GM12878 (cell line): ENCODE measurements around the gene ADAT3. TPM values are rescaled to one million over a fixed set of nuclear protein-coding genes. Genes with fewer than 3 reads are reported as not detected.

ENCODE experiments used
- ATAC-seq: fragments of 200-7000 bp; cut with Tn5 transposase; 3 replicates; pipeline ENCODE4 v1.9.1; 2020; ENCODE audit warnings: mild to moderate bottlenecking, moderate library complexity
- BruUV-seq: library from RNA; stranded (reverse); fragments of 400-500 nt; replicated peaks from 2 replicates; lab custom pipeline; 2021; lab: Mats Ljungman, UMichigan
- CTCF ChIA-PET: fragments of 300-600 bp; sonication (Branson Sonifier 250); formaldehyde crosslinking; extraction: SDS; loops from one replicate; lab custom pipeline; 2021; ENCODE audit warnings: inconsistent platforms; lab: Yijun Ruan, JAX
- POLR2A ChIA-PET: fragments of 350-600 bp; formaldehyde crosslinking; extraction: SDS; loops from one replicate; lab custom pipeline; 2021; ENCODE audit warnings: inconsistent platforms; lab: Charles Lee
- RAD21 ChIA-PET: fragments of 300-600 bp; sonication (Branson Sonifier 250); formaldehyde crosslinking; loops from one replicate; lab custom pipeline; 2023; ENCODE audit warnings: antibody characterized with exemption; ENCODE audit not compliant: unreplicated experiment; lab: Charles Lee
- SMC1A ChIA-PET: fragments of 300-600 bp; sonication (Branson Sonifier 250); formaldehyde crosslinking; loops from one replicate; lab custom pipeline; 2023; ENCODE audit not compliant: unreplicated experiment, uncharacterized antibody; lab: Charles Lee
- DNase-seq: peaks from one replicate; pipeline ENCODE4 v3.0.0-alpha.2; 2011; ENCODE audit warnings: low read depth, low spot score
- FAIRE-seq: peaks from 3 replicates; lab custom pipeline; 2011; peaks lifted over from hg19 to GRCh38; lab: Jason Lieb, UNC
- H2AFZ ChIP-seq: 2 replicates; pipeline ENCODE4 v1.6.0; 2011; ENCODE audit warnings: low read depth, low read length, control low read depth; ENCODE audit not compliant: control insufficient read depth
- H3K27ac ChIP-seq: 2 replicates; pipeline ENCODE4 v1.5.1; 2011; ENCODE audit warnings: control low read depth; ENCODE audit not compliant: control insufficient read depth, insufficient read depth
- H3K27me3 ChIP-seq, 2 experiments: replicated peaks in 1 of 2; 2 replicates each; pipeline versions ENCODE4 v1.6.0 to v1.6.1; 2011; ENCODE audit warnings: low read length in 1 of 2; ENCODE audit not compliant: control insufficient read depth in 2 of 2, insufficient read depth in 2 of 2
- H3K36me3 ChIP-seq, 2 experiments: 2 replicates each; pipeline ENCODE4 v1.5.1; 2011; ENCODE audit warnings: low read length in 1 of 2; ENCODE audit not compliant: control insufficient read depth in 2 of 2, insufficient read depth in 2 of 2
- H3K4me1 ChIP-seq: 2 replicates; pipeline ENCODE4 v1.6.1; 2011; ENCODE audit warnings: mild to moderate bottlenecking, low read length, moderate library complexity, mixed read lengths; ENCODE audit not compliant: control insufficient read depth, insufficient read depth
- H3K4me2 ChIP-seq: 2 replicates; pipeline ENCODE4 v1.6.0; 2011; ENCODE audit warnings: control low read depth; ENCODE audit not compliant: control insufficient read depth, insufficient read depth
- H3K4me3 ChIP-seq: fragments of 200-600 bp; sonication (generic); 2 replicates; pipeline ENCODE4 v1.5.1; 2016
- H3K79me2 ChIP-seq: 2 replicates; pipeline ENCODE4 v1.6.0; 2011; ENCODE audit warnings: low read length; ENCODE audit not compliant: control insufficient read depth, insufficient read depth
- H3K9ac ChIP-seq: 2 replicates; pipeline ENCODE4 v1.8.0; 2011; ENCODE audit warnings: low read length, control low read depth, mixed read lengths; ENCODE audit not compliant: control insufficient read depth, insufficient read depth
- H3K9me3 ChIP-seq: replicated peaks from 3 replicates; pipeline ENCODE4 v1.5.1; 2011; ENCODE audit warnings: mild to moderate bottlenecking, low read length; ENCODE audit not compliant: control insufficient read depth, insufficient read depth
- H4K20me1 ChIP-seq: 2 replicates; pipeline ENCODE4 v1.6.0; 2011; ENCODE audit not compliant: control insufficient read depth, insufficient read depth
- EP300 ChIP-seq, 2 experiments: fragments of 150-350 bp in 1 of 2; IDR thresholded peaks; 2 replicates each; pipeline ENCODE4 v1.6.1; 2011 to 2012; ENCODE audit warnings: low read depth in 2 of 2, low read length in 2 of 2, borderline replicate concordance in 1 of 2, improper control_type of control experiment in 1 of 2, inconsistent platforms in 1 of 2; ENCODE audit not compliant: control insufficient read depth in 1 of 2
- ESRRA ChIP-seq: IDR thresholded peaks from 2 replicates; pipeline ENCODE4 v1.6.1; 2012; ENCODE audit warnings: mild to moderate bottlenecking, low read length, improper control_type of control experiment
- PBX3 ChIP-seq: IDR thresholded peaks from 2 replicates; pipeline ENCODE4 v1.6.1; 2011; ENCODE audit warnings: mild to moderate bottlenecking, low read depth, low read length, moderate library complexity; ENCODE audit not compliant: insufficient replicate concordance
- PML ChIP-seq: IDR thresholded peaks from 2 replicates; pipeline ENCODE4 v1.6.1; 2012; ENCODE audit warnings: low read length, inconsistent platforms
- POLR2A ChIP-seq: IDR thresholded peaks from 2 replicates; pipeline ENCODE4 v1.6.1; 2011; ENCODE audit warnings: low read depth, mild to moderate bottlenecking, low read length
- POLR2AphosphoS2 ChIP-seq: IDR thresholded peaks from 2 replicates; pipeline ENCODE4 v1.6.1; 2011; ENCODE audit warnings: low read depth, mild to moderate bottlenecking, low read length, improper control_type of control experiment, moderate library complexity
- POU2F2 ChIP-seq: IDR thresholded peaks from 3 replicates; pipeline ENCODE4 v1.6.1; 2011; ENCODE audit warnings: low read depth, mild to moderate bottlenecking, low read length, borderline replicate concordance
- SKIL ChIP-seq: fragments of 450-650 bp; IDR thresholded peaks from 2 replicates; pipeline ENCODE4 v1.6.1; 2017; ENCODE audit warnings: mild to moderate bottlenecking, low read depth, inconsistent platforms; ENCODE audit not compliant: poor library complexity, severe bottlenecking
- TCF7 ChIP-seq: IDR thresholded peaks from 2 replicates; pipeline ENCODE4 v1.6.1; 2014; ENCODE audit warnings: antibody characterized with exemption, borderline replicate concordance
- WGBS: methylation state at CpG from one replicate; pipeline ENCODE4 v1.1.6; 2016; ENCODE audit warnings: low lambda C conversion rate; ENCODE audit not compliant: insufficient replicate concordance, insufficient coverage; ENCODE audit errors: missing lambda C conversion rate; 5-methylcytosine and 5-hydroxymethylcytosine counted together
- in situ Hi-C: fragments of 300-500 bp; cut with MboI; formaldehyde crosslinking; loops from 9 replicates; pipeline ENCODE4 v1.14.3; 2018; ENCODE audit warnings: mixed read lengths
- intact Hi-C: fragments of 100-400 bp; cut with micrococcal nuclease; formaldehyde crosslinking; loops from one replicate; pipeline ENCODE4 v1.14.2; 2022; ENCODE audit not compliant: unreplicated experiment
- polyA plus RNA-seq, 11 experiments: library from polyadenylated mRNA; depleted of rRNA in 4 of 11; unstranded in 6 of 11; stranded (reverse) in 5 of 11; fragments of >200 nt; fragmentation: Nextera tagmentation in 4 of 11; fragmentation: Illumina TruSeq in 1 of 11; extraction: Ambion mirVana in 4 of 11; extraction: Trizol in 1 of 11; gene quantifications; 1 replicate in 1 of 11; 2 replicates in 10 of 11; pipeline versions ENCODE4 v1.2.1 to v1.2.3, GENCODE V29; 2011 to 2016; ENCODE audit warnings: inconsistent platforms in 2 of 11, missing spikeins in 2 of 11, low read depth in 1 of 11
- total RNA-seq, 4 experiments: library from RNA; depleted of rRNA in 3 of 4; stranded (reverse); fragments of >200 nt in 3 of 4; fragmentation: Illumina TruSeq in 1 of 4; extraction: Trizol in 1 of 4; gene quantifications; 2 replicates each; pipeline versions ENCODE4 v1.2.1 to v1.2.3, GENCODE V29; 2013 to 2021
- TF ChIP-seq, protein P1 (sequence below): IDR thresholded peaks from 2 replicates; pipeline ENCODE4 v1.6.1; 2012; ENCODE audit warnings: low read depth, low read length, improper control_type of control experiment
- TF ChIP-seq, protein P2 (sequence below): fragments of 450-650 bp; IDR thresholded peaks from 2 replicates; pipeline ENCODE4 v1.6.1; 2017; ENCODE audit warnings: antibody characterized with exemption, mild to moderate bottlenecking, moderate library complexity

Gene ADAT3
- total and polyA plus RNA-seq, 10 of the 15 experiments (the other 5 are each of a cell fraction or from before 2014, with no cell fraction given) = 0.27 to 11.8 (median 7.7) TPM; not detected in 3

GRCh38 chr19:1863638-1864479 is 41.3 kb upstream of the ADAT3 start (continued):
- TF ChIP-seq, protein P1, sequence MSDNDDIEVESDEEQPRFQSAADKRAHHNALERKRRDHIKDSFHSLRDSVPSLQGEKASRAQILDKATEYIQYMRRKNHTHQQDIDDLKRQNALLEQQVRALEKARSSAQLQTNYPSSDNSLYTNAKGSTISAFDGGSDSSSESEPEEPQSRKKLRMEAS = peak; percentile 99

DNA sequence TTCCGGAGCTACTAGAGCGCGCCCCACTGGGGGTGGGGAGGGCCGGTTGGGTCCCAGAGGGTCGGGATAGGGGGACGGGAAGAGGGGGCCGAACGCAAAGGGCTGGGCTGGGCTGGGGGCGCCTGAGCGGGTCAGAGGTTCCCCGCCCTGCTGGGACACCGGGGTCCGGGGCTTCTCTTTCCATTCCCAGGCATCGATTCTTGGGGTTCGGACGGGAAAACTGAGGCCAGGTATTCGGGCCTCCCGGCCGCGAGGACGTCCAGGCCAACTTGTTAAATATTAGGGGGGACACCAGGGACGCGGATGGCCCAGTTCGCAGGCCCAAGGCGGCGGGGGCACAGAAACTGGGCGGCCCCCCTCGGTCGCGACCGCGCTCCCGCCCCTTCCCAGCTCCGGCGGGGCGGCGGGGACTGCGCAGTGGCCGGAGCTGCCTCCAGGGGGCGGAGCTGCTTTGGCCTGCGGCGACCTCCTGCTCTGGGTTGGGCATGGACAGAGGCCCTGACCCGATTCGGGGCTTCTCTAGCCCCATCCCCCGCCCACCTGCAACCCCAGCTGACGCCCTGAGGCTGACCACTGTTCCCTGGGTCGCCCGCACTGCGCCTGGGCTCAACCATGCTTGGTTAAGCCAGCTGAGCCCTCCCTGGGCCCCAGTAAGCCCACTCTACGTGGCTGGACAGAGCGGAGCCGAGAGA is 40.6 kb upstream of the ADAT3 start:
- Histone ChIP-seq H3K27me3 (no peaks in the 10 kb centered on the region), H3K4me2 (peak overlapping the region; percentile 81), H3K9ac (peak overlapping the region; percentile 96), H3K36me3 (no peaks in the 10 kb centered on the region), H4K20me1 (peaks cover 6% of the 10 kb centered on the region; the same call in 1 of the 2 replicates), H2AFZ (peak overlapping the region; percentile 77; the same call in 1 of the 2 replicates), H3K4me1 (peaks cover 8% of the 10 kb centered on the region), H3K9me3 (no peaks in the 10 kb centered on the region), H3K79me2 (peaks cover 38% of the 10 kb centered on the region), H3K4me3 (peak overlapping the region; percentile 93), H3K27ac (peak overlapping the region; percentile 95)
- DNase-seq (no peak), FAIRE-seq (peak; percentile 88), ATAC-seq (peak; percentile 84)
- WGBS = 1% methylated on average over 40 of the region's 52 CpGs
- ChIA-PET RAD21 (interaction anchor here (0.6 to 1.5 kb wide), 15 partner anchors 8 to 287 kb away, joined by 3 to 16 read pairs (median 4); partner anchors contain the start of gene AP3D1), POLR2A (interaction anchor here (0.6 to 2.0 kb wide), 10 partner anchors 10 to 406 kb away, joined by 3 to 11 read pairs (median 4); partner anchors contain the start of genes ABHD17A and MOB3A), SMC1A (interaction anchor here (1.0 to 2.5 kb wide), 3 partner anchors 10 to 39 kb away, joined by 4 to 9 read pairs (median 6); no protein-coding TSS in a partner anchor), CTCF (interaction anchor here (0.7 to 1.6 kb wide), 14 partner anchors 11 to 219 kb away, joined by 3 to 19 read pairs (median 4); partner anchors contain the start of genes ABHD17A and REXO1)
- intact Hi-C loops (loop anchor here (1.0 to 2.0 kb wide), 2 partner anchors 41 to 64 kb away; partner anchors contain the start of genes ADAT3 and SCAMP4), in situ Hi-C loops (loop anchor here (25.0 kb wide), 1 partner anchor 1498 kb away; the partner anchor contains the start of gene NFIC)
- BruUV-seq = TSS peak; percentile 95
- TF ChIP-seq, protein P2, sequence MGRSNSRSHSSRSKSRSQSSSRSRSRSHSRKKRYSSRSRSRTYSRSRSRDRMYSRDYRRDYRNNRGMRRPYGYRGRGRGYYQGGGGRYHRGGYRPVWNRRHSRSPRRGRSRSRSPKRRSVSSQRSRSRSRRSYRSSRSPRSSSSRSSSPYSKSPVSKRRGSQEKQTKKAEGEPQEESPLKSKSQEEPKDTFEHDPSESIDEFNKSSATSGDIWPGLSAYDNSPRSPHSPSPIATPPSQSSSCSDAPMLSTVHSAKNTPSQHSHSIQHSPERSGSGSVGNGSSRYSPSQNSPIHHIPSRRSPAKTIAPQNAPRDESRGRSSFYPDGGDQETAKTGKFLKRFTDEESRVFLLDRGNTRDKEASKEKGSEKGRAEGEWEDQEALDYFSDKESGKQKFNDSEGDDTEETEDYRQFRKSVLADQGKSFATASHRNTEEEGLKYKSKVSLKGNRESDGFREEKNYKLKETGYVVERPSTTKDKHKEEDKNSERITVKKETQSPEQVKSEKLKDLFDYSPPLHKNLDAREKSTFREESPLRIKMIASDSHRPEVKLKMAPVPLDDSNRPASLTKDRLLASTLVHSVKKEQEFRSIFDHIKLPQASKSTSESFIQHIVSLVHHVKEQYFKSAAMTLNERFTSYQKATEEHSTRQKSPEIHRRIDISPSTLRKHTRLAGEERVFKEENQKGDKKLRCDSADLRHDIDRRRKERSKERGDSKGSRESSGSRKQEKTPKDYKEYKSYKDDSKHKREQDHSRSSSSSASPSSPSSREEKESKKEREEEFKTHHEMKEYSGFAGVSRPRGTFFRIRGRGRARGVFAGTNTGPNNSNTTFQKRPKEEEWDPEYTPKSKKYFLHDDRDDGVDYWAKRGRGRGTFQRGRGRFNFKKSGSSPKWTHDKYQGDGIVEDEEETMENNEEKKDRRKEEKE = no peak
- TF ChIP-seq POU2F2 (0 out of 3 replicates have a peak, but pooled peaks have one; percentile 9), POLR2AphosphoS2 (no peak), PML (no peak), EP300 (IDR thresholded peaks at IDR 0.05; ENCODE audit: borderline replicate concordance in 1 of 2, control insufficient read depth in 1 of 2, low read depth in 2 of 2, low read length in 2 of 2) (0 out of 4 replicates have a peak, but pooled peaks of 1 of the 2 experiments have one; percentile 26), ESRRA (no peak), PBX3 (no peak), TCF7 (no peak), POLR2A (peak; percentile 56), SKIL (no peak)
